Muscle layer of duodenum (tissue), 2 donors: ENCODE results near the gene NFATC2.

Experiments
- H3K27ac ChIP-seq: one replicate; pipeline ENCODE4 v1.7.0; 2013; ENCODE audit warnings: mild to moderate bottlenecking, low read length
- H3K27me3 ChIP-seq: one replicate; pipeline ENCODE4 v1.7.0; 2013; ENCODE audit warnings: low read depth, mild to moderate bottlenecking, control low read depth, low read length
- H3K36me3 ChIP-seq, 2 donors: one replicate each; pipeline ENCODE4 v1.7.0; 2013; ENCODE audit warnings: low read length in 2 of 2, control low read depth in 1 of 2, mild to moderate bottlenecking in 1 of 2; ENCODE audit not compliant: insufficient read depth in 2 of 2, control insufficient read depth in 1 of 2
- H3K4me1 ChIP-seq, 2 donors: one replicate each; pipeline ENCODE4 v1.7.0; 2013; ENCODE audit warnings: low read length in 2 of 2, mild to moderate bottlenecking in 2 of 2, control low read depth in 1 of 2, moderate library complexity in 1 of 2; ENCODE audit not compliant: insufficient read depth in 2 of 2, control insufficient read depth in 1 of 2
- H3K4me3 ChIP-seq, 2 donors: one replicate each; pipeline ENCODE4 v1.7.0; 2013; ENCODE audit warnings: low read length in 2 of 2, low read depth in 1 of 2, mild to moderate bottlenecking in 1 of 2
- H3K9me3 ChIP-seq, 2 donors: one replicate each; pipeline ENCODE4 v1.7.0; 2013; ENCODE audit warnings: low read length in 2 of 2, control low read depth in 1 of 2, mild to moderate bottlenecking in 1 of 2; ENCODE audit not compliant: control insufficient read depth in 1 of 2
- donor health status: healthy.

The NFATC2 gene

DNA sequence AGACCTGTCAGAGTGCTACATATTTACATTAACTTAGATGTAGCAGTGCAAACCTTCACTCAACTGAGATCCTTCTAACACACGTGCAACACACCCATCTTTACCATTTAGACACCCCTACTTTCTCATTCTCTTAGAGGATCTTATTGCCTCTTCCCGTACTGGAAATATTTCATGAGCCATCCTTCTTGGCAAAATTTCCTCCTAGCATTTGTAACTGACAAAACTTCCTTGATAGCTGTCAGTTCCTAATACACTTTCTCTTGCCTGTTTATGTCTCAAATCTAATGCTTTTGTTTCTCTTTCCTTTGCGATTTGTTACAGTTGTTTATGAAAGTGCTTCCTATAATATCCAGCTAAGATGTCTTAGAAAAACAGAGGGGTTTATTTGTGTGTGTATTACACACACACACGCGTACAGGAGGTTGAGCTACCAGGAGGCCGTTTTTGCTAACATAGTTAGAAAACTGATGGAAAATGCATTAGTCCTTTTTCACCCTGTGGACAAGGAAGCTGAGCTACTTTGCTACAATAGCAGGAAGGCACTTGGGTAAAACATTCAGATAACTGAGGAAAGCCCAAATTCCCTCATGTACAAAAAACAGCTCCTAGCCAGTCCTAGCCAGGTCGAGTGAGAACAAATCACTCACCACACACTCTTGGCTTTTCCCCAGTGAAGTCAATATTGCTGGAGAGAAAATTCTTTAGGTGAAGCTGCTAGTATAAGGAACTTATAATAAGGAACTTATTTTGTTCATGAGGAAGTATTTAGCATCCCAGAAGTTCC, 153.6 kb downstream of the NFATC2 start:
- Histone ChIP-seq H3K4me1 (no peaks in the 10 kb centered on the region), H3K36me3 (peaks cover 12 to 20% of the 10 kb centered on the region in 2 donors), H3K4me3 (no peak overlapping the region), H3K9me3 (no peaks in the 10 kb centered on the region), H3K27me3 (no peaks in the 10 kb centered on the region), H3K27ac (no peak overlapping the region)

DNA sequence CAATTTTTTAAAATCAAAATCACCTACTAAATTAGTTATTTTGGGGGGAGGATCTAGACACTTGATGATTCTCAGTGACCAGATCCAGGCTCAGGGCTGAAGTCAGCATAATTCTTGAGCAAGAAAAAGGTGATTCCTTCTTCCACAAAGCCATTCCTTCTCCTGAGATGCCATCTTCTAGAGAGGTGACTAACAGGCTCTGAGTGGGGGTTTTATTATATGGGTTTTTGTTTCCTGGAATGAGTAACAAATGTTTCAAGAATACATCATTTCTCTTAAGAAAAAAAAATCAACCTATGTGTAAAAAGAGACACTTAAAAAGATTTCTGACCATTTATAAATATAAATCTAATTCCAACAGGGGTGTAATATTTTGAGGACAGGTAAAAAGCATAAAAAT, 154.3 kb downstream of the NFATC2 start:
- Histone ChIP-seq H3K9me3 (no peaks in the 10 kb centered on the region), H3K27ac (no peak overlapping the region), H3K27me3 (no peaks in the 10 kb centered on the region), H3K36me3 (peaks cover 12 to 20% of the 10 kb centered on the region in 2 donors), H3K4me1 (no peaks in the 10 kb centered on the region), H3K4me3 (no peak overlapping the region)

DNA sequence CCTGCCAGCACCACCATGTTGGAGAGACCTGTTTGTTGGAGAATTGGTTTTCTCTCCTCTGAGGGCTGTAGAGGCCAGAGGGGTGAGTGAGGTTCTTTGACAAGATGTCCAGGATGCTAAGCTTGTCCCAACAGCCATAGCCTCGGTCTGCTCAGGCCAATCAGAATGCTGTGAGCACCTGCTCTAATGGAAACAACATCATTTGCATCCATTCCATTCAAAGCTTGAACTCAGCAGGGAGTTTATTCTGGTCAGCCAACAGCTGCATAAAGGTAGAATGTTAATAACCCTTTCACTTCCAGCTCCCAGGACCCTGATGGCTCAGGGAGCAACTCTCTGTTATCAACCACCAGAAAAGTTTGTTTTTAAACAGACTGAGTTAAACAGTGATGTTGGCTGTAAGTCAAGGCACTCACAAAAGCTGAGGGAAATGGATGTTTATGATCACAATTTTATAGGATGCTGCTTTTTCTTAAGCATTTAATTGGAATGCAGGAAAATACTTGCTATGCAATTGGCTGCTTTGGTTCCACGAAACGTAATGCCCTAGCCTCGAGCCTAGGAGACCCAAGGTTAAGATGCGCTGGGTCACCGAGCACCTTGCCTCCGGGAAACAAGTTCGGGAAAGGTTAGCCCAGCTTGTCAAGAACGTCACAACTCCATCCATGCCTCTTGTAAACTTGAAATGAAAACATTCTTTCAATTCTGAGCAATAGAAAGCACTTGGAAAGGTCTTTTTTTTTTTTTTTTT, 155.2 kb downstream of the NFATC2 start:
- Histone ChIP-seq H3K4me3 (no peak overlapping the region), H3K9me3 (no peaks in the 10 kb centered on the region), H3K4me1 (no peaks in the 10 kb centered on the region), H3K27me3 (no peaks in the 10 kb centered on the region), H3K36me3 (peaks cover 12 to 14% of the 10 kb centered on the region in 2 donors), H3K27ac (no peak overlapping the region)

DNA sequence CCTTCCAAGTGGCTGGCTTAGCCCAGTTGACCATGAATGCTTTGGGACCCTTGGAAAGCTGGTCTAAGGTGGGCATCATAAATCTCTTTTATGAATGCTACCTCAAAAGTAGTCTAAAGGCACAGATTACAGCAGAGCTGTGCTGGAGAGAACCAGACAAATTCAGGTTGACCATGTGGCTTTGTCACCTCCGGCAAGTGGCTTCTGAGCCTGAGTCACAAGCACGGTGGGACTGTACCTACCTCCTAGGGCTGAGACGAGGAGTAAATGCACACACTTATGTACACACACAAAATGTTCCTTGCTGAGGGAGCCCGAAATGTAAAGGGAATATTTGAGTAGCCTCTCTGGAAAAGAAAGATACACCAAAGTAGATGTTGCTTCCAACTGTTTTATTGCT, 155.9 kb downstream of the NFATC2 start:
- Histone ChIP-seq H3K9me3 (no peaks in the 10 kb centered on the region), H3K4me3 (no peak overlapping the region), H3K27me3 (no peaks in the 10 kb centered on the region), H3K27ac (no peak overlapping the region), H3K4me1 (no peaks in the 10 kb centered on the region), H3K36me3 (peaks cover 11 to 12% of the 10 kb centered on the region in 2 donors)

DNA sequence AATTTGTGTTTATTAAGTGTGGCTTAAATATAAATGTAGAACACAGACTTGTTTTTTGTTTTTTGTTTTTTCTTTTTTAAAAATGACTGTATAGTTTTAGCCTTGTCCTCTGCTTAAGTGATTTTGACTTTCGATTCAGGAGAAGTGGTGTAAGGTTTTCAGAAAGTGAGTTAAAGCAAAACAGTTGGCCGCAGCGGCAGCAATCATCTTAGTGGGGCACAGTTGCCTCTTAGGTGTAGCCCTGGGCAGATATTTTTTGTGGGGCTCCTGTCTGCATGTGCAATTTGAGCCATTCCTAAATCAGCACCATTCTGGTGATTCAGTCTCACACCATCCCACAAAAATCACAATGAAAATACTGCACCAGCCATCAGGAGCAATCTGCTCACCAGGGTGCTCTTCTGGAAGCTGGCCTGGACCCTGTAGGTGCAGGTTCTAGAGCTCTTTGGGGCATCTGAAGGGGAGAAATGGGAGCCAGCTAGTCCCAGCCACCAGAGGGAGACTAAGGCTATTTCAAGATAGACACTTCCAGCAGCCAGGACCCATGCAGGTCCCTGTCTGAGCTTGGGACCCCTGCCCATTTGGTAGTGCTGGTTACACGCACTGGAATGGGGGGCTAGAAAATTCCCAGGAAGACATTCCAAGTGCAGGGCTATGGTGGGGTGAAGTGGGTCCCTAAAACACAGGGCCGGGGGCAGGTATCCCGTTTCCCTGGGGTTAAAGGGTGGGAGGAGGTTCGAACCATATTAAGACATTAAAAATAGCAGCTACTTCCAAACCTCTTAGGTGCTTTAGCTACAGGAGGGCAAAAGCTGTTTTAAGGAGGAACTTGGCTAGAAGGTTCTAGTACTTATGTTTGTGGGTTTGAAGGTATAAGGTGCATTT, 156.6 kb downstream of the NFATC2 start:
- no peaks in the 10 kb centered on the region for H3K9me3 ChIP-seq
- H3K4me1 ChIP-seq: no peaks in the 10 kb centered on the region
- H3K4me3 ChIP-seq: no peak overlapping the region
- H3K27me3 ChIP-seq: no peaks in the 10 kb centered on the region
- H3K27ac ChIP-seq: no peak overlapping the region
- H3K36me3 ChIP-seq: peaks cover 9 to 10% of the 10 kb centered on the region in 2 donors

DNA sequence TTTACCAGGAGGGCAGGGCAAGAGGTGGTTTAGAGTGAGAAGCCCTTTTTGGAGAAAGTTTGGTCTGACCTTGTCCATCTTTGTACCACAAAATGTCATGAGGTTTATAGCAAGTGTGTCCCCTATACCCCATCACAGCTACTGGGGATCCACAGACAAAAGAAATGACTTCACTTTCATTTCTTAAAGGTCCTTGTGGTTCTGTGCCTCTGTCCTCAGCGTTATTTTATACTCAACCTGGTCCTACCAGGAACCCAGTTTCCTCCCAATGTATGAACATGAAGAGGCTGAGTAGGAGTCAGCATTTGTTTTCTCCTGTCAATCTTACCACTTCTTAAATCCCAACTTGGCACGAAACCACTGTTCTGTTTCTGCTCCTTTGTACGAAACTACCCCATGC, 157.6 kb downstream of the NFATC2 start:
- Histone ChIP-seq H3K27me3 (no peaks in the 10 kb centered on the region), H3K4me3 (no peak overlapping the region), H3K4me1 (no peaks in the 10 kb centered on the region), H3K9me3 (no peaks in the 10 kb centered on the region), H3K36me3 (peaks cover 0 to 7% of the 10 kb centered on the region in 2 donors), H3K27ac (no peak overlapping the region)

DNA sequence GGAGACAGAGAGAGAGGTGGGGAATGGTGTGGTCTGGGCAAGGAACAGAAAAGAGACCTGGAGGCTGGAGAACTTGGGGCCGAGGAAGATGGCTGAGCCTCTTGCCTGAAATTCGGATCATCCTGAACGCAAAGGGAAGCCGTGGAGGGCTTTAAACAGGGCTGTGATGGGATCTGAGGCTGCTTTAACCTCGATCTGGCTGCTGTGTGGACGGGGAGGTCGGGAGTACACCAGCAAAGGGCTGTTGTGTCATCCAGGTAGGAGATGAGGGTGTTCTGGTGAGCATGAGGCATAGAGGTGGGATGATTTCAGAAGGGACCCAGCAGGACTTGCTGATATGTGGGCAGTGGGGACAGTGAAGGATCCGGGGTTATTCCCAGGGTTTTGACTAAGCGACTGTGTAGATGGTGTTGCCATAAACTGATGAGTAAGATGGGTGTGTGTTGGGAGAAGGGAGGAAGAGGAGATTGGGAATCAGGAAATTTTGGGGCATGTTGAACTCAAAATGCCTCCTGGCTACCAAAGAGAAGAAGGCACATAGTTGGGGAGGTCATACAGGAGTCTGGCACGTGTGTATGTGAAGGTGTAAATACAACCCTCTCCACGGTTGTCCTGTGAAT, 158.5 kb downstream of the NFATC2 start:
- Histone ChIP-seq H3K4me3 (no peak overlapping the region), H3K36me3 (peaks cover 0 to 7% of the 10 kb centered on the region in 2 donors), H3K4me1 (no peaks in the 10 kb centered on the region), H3K27ac (no peak overlapping the region), H3K9me3 (no peaks in the 10 kb centered on the region), H3K27me3 (no peaks in the 10 kb centered on the region)

DNA sequence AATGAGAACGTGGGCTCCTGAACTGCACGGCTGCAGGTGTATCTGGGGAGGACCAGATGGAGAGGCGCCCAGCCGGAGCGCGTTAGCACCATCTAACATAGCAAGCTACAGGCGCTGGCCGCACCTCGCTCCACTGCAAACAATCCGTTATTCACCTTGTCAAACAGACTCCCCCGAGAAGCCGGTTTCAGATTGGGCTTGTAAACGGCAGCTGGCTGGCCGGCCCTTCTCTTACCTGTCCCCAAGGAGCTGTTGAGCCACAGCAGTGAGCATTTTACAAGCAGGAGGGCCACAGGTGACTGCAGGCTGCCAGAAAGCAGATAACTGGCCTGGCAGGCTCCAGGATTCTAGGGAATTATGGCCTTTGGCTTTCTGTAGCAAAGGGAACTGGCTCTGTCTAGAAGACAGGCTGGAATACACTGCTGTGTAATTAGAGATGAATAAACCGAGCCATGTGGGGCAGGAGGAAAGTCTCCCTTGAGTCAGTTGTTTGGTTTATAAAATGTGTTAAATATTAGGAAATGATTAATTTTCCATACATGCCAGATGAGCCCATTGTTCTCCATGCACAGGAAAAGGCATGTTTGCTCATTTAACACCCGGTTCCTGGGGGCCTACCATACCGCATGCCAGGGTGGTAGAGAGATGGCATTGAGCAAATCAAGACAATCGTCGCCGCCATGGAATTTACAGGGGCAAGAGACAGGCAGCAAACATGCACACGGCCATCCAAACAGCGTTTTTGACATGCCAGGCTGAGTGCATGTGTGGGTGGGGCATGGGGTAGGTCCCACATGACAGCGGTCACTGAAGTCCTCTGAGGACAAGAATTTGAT, 159.3 kb downstream of the NFATC2 start:
- Histone ChIP-seq H3K27ac (no peak overlapping the region), H3K4me3 (no peak overlapping the region)

DNA sequence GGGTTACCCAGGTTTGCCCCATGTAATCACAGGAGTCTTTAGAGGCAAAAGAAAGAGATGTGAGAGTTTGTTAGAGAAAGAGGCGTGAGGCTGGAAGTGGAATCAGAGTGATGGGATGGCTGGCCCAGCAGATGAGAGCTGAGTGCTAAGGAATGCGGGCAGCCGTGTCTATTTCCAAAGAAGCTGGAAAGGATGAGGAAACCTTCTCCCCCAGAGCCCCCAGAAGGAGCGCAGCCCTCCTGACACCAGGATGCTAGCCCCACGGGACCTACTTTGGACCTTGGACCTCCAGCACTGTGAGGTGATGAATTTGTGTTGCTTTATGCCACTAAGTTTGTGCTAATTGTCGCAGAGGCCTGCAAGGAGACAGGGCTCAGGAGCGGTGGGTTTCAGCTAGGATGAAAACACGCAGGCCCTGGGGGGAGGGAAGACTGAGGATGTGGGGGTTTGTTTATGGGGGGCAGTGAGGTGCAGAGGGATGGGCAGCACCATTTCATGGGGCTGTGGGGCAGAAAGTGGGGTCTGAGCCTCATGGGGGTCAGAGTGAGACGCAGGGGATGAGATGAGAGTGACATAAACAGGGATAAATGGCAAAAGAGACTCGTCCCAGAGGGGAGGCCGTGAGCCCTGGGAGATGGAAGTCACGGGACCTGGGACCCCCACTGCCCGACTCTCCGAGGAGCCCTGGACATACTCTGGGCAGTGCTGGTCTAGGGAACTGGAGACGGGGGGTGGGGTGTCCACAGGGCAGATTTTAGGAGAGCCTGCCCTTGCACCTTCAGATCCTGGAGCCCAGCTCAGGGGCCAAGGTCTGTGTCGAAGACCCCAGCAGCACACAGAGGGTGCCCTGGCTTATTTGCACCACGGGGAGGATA, 160.2 kb downstream of the NFATC2 start:
- H3K4me1 ChIP-seq: no peaks in the 10 kb centered on the region
- H3K36me3 ChIP-seq: peaks cover 0 to 3% of the 10 kb centered on the region in 2 donors
- no peaks in the 10 kb centered on the region for H3K27me3 ChIP-seq
- no peaks in the 10 kb centered on the region for H3K9me3 ChIP-seq
- H3K27ac ChIP-seq: no peak overlapping the region
- H3K4me3 ChIP-seq: no peak overlapping the region

More for the DNA sequence above, 159.3 kb downstream of the NFATC2 start:
- H3K36me3 ChIP-seq: peaks cover 0 to 7% of the 10 kb centered on the region in 2 donors
- H3K27me3 ChIP-seq: no peaks in the 10 kb centered on the region
- H3K4me1 ChIP-seq: no peaks in the 10 kb centered on the region
- no peaks in the 10 kb centered on the region for H3K9me3 ChIP-seq
